ENCODE measurements around the gene TSSK2. TPM values are rescaled to one million over a fixed set of nuclear protein-coding genes. Genes with fewer than 3 reads are reported as not detected.

Gene TSSK2
- total and polyA plus RNA-seq, 2 experiments from 2014 or later: not detected

DNA sequence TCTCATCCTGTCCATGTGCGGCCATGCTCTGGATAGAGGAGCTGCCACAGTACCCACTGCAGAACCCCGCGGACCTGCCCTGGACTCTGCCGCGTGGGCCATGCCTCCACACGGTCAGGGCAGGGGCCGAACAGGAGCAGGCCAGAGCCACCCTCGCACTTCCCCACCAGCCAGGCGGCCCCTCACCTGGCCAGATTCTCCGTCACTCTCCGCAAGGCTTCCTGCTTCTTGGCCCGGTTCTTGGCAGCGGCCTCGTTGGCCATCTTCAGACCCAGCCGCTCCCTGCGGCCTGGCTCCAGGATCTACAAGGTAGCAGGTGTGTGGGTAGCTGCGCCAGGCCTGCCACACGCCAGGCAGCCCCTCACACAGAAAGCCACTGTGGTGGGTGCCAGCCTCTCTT is 3.8 kb downstream of the TSSK2 start:
- Histone ChIP-seq H3K79me2 (no peaks in the 10 kb centered on the region), H3K4me2 (no peak overlapping the region), H3K9me3 (ENCODE audit: low read depth) (no peaks in the 10 kb centered on the region), H2AFZ (no peak overlapping the region), H3K36me3 (replicated peaks; ENCODE audit: insufficient read depth, low read depth) (no peaks in the 10 kb centered on the region), H3K4me1 (ENCODE audit: insufficient read depth) (no peaks in the 10 kb centered on the region), H3K27ac (no peak overlapping the region), H3K9me2 (replicated peaks; ENCODE audit: insufficient read depth) (no peaks in the 10 kb centered on the region), H3K4me3 (no peak overlapping the region), H3K27me3 (no peaks in the 10 kb centered on the region), H4K20me1 (ENCODE audit: insufficient read depth, poor library complexity, severe bottlenecking) (no peaks in the 10 kb centered on the region)
- no peak for TF ChIP-seq EZH2 (IDR thresholded peaks at IDR 0.05; ENCODE audit: borderline replicate concordance)
- no peak for TF ChIP-seq EZH2phosphoT487 (IDR thresholded peaks at IDR 0.05; ENCODE audit: low read depth, severe bottlenecking, unreplicated experiment)
- TF ChIP-seq CTCF (IDR thresholded peaks at IDR 0.05; ENCODE audit: poor library complexity): no peak
- no peak for DNase-seq (ENCODE audit: low spot score)
- WGBS (ENCODE audit: low lambda C conversion rate, missing lambda C conversion rate): 98% methylated on average over 9 of the region's 18 CpGs

DNA sequence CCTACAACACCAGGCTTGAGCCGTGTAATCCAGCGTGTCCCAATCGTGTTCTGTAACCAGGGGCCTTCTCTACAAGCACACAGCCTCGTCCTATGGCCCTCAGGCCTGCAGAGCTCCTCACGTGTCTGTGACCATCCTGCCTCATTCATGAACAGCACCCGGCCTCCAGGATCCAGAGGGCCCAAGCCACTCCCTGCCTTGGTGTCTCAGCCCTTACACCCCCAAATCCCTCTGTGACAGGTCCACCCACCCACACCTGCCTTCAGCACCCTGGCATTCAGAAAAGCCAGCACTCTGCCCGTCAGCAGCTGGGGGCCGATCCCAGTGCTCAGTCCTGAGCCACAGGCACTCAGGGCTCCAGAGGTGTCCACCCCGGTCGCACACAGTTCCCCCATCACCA is 5.8 kb downstream of the TSSK2 start:
- H3K27ac ChIP-seq: no peak overlapping the region
- no peaks in the 10 kb centered on the region for H4K20me1 ChIP-seq (ENCODE audit: insufficient read depth, poor library complexity, severe bottlenecking)
- DNase-seq (ENCODE audit: low spot score): no peak
- TF ChIP-seq EZH2 (IDR thresholded peaks at IDR 0.05; ENCODE audit: borderline replicate concordance) (no peak), CTCF (IDR thresholded peaks at IDR 0.05; ENCODE audit: poor library complexity) (no peak), EZH2phosphoT487 (IDR thresholded peaks at IDR 0.05; ENCODE audit: low read depth, severe bottlenecking, unreplicated experiment) (no peak)
- H3K79me2 ChIP-seq: no peaks in the 10 kb centered on the region
- H3K36me3 ChIP-seq (replicated peaks; ENCODE audit: insufficient read depth, low read depth): no peaks in the 10 kb centered on the region
- H3K9me2 ChIP-seq (replicated peaks; ENCODE audit: insufficient read depth): no peaks in the 10 kb centered on the region
- no peak overlapping the region for H3K4me3 ChIP-seq
- H3K4me1 ChIP-seq (ENCODE audit: insufficient read depth): no peaks in the 10 kb centered on the region
- no peak overlapping the region for H2AFZ ChIP-seq
- no peak overlapping the region for H3K4me2 ChIP-seq
- H3K9me3 ChIP-seq (ENCODE audit: low read depth): no peaks in the 10 kb centered on the region
- no peaks in the 10 kb centered on the region for H3K27me3 ChIP-seq
- 98% methylated on average over 10 of the region's 10 CpGs for WGBS (ENCODE audit: low lambda C conversion rate, missing lambda C conversion rate)

DNA sequence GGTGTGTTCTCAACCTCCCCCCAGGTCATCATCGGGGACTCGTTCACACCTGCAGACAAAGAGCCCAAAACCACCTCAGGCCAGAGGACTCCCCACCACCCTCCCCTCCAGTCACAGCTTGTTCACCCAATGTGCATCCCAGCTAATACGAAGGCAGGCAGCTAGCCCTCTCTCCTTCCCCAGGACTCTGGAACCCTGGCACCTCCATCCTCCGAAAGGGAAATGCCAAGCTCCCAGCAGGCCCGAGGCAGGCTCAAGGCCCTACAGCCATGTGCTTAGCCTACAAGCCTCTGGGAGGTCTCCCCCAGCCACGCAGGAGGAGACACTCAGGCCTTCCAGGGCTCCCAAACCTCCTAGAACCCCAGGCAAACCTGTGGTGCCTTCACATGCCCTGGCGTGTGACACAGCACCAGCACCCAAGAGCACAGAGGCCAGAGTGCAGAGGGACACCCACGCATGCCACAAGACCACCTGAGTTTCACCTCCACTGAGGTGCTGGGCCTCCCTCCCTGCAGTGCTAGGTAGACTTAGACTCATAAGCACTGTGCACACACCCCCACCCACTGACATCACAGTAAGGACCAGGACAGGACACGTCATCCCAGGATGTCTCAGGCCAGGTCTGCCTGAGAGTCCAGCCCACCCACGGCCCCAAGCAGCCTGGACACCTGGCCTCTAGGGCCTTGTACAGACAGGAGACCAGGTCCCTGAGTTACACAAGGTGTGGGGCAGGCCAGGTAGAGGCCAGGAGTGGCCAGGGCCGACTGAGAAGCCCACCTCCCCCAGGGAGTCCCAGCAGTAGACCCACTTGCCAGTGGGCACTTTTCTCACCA is 6.5 kb downstream of the TSSK2 start:
- WGBS (ENCODE audit: low lambda C conversion rate, missing lambda C conversion rate): 96% methylated on average over 10 of the region's 11 CpGs
- Histone ChIP-seq H3K4me3 (no peak overlapping the region), H3K4me2 (no peak overlapping the region), H4K20me1 (ENCODE audit: insufficient read depth, poor library complexity, severe bottlenecking) (no peaks in the 10 kb centered on the region), H3K27ac (no peak overlapping the region), H3K79me2 (no peaks in the 10 kb centered on the region), H3K9me2 (replicated peaks; ENCODE audit: insufficient read depth) (no peaks in the 10 kb centered on the region), H3K4me1 (ENCODE audit: insufficient read depth) (no peaks in the 10 kb centered on the region), H3K36me3 (replicated peaks; ENCODE audit: insufficient read depth, low read depth) (no peaks in the 10 kb centered on the region), H2AFZ (no peak overlapping the region), H3K27me3 (no peaks in the 10 kb centered on the region), H3K9me3 (ENCODE audit: low read depth) (no peaks in the 10 kb centered on the region)
- DNase-seq (ENCODE audit: low spot score): no peak
- TF ChIP-seq CTCF (IDR thresholded peaks at IDR 0.05; ENCODE audit: poor library complexity) (no peak), EZH2 (IDR thresholded peaks at IDR 0.05; ENCODE audit: borderline replicate concordance) (no peak), EZH2phosphoT487 (IDR thresholded peaks at IDR 0.05; ENCODE audit: low read depth, severe bottlenecking, unreplicated experiment) (no peak)

All from hepatocyte (in vitro differentiated cells).